Measurements from ENCODE around the gene TAMALIN. TPM values are rescaled to one million over a fixed set of nuclear protein-coding genes. Genes with fewer than 3 reads are reported as not detected.

The TAMALIN gene
- 6.5 and 8.3 TPM in 2 replicates for total RNA-seq

DNA sequence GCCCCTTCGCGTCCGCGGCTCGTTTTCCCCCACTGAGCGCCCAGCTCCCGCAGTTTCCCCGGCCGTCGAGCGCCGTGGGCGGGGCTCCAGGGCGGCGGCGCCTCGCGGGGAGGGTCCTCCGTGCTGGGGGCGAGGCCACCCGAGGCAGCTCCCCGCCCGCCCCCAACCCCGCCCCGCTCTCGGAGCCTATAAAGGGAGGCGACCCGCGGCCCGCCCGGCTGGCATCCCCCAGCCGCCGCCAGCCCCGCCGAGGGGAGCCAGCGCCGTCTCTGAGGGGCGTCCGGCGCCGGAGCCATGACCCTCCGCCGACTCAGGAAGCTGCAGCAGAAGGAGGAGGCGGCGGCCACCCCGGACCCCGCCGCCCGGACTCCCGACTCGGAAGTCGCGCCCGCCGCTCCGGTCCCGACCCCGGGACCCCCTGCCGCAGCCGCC lies at the start of gene TAMALIN:
Gene TAMALIN (plus strand): TSS at position 221 of the 432 bp plus-strand sequence. CDS start 74 bp downstream, at position 295.

DNA sequence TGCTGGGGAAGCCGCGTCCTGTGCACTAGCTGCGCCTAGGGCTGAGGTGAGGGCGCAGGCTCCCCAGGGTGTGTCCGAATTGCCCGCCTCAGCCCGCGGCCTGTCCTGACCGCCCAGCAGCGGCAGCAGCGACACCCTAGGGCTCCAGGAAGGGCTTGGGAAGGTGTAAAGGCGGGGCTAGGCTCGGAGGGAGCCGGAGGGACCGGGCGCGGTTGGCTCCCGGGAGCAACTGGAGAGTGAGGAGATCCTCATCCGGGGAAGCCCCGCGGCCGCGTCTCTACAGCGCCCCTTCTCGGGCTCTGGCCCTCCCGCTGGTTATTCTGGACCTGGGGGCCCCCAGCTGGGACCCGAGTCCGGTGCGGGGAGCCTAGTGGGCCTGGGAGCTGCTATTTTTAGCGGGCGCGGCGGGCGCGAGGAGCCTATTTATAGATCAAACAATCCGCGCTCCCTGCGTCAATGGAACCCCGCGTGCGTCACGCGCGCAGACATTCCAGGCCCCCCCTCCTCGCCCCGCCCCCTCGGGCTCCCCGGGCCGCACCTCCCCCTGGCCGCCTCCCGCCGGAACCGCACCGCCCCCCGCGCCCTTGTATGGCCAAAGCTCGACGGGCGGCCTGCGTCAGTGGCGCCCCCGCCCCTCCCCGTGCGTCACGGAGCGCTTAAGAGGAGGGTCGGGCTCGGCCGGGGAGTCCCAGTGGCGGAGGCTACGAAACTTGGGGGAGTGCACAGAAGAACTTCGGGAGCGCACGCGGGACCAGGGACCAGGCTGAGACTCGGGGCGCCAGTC lies 44.2 kb downstream of the TAMALIN start, which contains the start of gene NR4A1:
Gene NR4A1 (plus strand): TSS at position 685 of the 784 bp plus-strand sequence. CDS start 2,887 bp downstream, outside the sequence.

Other genes with a start within 250 kb of the TAMALIN start
- gene FIGNL2, start 158.2 kb upstream of the TAMALIN start, total RNA-seq, result under 0.01 TPM in 1 of 2 replicates, not detected in the other
- 0.09 TPM in 1 of 2 replicates, not detected in the other for gene ANKRD33, start 118.8 kb upstream of the TAMALIN start, total RNA-seq
- 19.8 and 34.7 TPM in 2 replicates for gene ACVRL1, start 99.4 kb upstream of the TAMALIN start, total RNA-seq
- 11.8 and 15.6 TPM in 2 replicates for gene ACVR1B, start 55.2 kb upstream of the TAMALIN start, total RNA-seq
- 4.1 and 4.3 TPM in 2 replicates for gene NR4A1, start 44.5 kb downstream of the TAMALIN start, total RNA-seq
- 101 and 112 TPM in 2 replicates for gene ATG101, start 63.0 kb downstream of the TAMALIN start, total RNA-seq
- 1.4 and 9.8 TPM in 2 replicates for gene SMIM41, start 72.8 kb downstream of the TAMALIN start, total RNA-seq
- under 0.01 TPM in 2 replicates for gene KRT80, start 185.1 kb downstream of the TAMALIN start, total RNA-seq
- gene KRT7, start 226.3 kb downstream of the TAMALIN start, total RNA-seq, result 16.1 and 53.3 TPM in 2 replicates